SHP77 (cell line): ENCODE measurements around the gene GANC.
A peak's percentile ranks its signal among the peaks of the same experiment; 100 is the strongest.

Experiments used
- DNase-seq, 2 experiments: peaks; one replicate each; lab custom pipeline; 2025; lab: John Stamatoyannopoulos, UW

GANC gene

DNA sequence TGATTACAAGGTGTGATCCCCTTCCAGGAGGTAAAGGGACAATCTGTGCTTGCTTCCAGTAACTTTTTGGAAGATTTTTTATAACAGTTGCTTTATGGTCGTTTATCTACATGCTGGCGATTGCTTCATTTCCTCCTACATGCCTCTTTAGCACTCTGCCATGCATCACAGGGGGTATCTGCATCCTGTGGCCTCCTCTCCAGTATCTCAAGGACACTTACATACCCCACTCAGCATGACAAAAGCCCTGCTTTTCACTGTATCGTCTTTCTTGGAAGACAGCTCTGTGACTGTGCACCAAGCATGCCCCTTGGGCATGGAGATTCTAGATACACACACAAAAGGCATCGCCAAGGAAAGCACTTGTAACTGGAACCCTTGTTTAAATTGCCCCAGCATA is 111.6 kb downstream of the GANC start:
- DNase-seq: no peak

DNA sequence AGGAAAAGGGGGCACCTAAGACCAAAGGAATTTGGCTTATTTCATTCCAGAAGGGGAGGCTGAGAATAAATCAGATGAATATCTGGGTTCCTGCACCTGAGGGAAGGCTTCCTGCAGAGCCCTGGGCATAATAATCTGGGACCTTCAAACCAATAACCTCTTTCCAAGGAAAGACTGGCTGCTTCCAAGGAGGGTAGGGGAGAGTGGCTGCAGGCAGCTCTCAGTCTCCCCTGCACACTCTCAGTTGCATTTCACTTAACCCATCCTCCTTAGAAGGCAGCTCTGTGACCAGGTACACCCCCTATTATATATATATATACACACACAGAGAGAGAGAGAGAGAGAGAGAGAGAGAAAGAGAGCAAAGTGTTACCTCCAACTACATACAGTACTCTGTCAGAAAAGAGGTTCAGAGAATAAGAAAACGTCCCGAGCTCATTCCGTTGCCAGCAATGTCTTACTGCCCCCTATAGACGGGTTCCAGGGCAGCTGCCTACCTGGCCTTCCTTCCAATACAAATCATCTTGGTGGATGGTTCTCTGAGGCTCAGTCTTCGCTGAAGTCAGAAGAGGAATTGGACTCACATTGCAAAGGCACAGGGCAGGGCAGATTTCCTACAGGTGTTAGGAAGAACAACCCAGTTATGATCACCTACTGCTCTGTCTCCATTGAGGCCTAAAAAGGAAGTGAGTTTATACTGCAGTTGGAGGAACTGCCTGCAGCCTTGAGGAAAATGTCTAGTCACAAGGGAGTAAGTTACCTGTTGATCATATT is 112.4 kb downstream of the GANC start:
- DNase-seq: peak; percentile 33 to 40

DNA sequence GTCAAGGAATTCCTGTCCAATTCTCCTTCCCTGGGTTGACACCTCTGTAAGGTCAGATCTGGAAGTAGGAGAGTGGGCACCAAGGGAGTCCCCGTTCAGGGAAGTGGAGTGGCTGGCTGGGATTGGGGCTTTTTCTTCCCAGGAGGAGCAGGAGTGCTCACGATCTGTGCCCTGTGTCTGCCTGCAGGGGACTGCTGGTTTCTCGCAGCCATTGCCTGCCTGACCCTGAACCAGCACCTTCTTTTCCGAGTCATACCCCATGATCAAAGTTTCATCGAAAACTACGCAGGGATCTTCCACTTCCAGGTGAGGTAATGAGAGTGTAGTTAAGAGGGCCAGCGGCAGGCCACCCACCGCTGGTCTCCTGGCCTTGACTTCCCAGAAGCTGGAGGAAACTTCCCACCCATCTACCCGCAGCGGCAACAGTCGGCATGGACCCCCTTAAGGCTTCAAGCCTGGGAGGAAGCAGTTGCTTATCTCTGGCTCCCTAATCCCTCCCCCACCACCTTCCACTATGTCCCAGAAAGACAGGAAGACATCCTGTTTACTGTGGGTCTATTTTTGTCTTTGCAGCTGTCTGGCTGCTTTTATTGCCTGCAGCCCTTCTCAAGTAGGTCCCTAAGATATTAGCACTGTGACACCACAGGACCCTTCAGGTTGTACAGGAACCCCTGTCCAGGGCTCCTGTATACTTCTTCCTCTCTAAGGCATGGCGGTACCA is 113.1 kb downstream of the GANC start:
- no peak for DNase-seq

DNA sequence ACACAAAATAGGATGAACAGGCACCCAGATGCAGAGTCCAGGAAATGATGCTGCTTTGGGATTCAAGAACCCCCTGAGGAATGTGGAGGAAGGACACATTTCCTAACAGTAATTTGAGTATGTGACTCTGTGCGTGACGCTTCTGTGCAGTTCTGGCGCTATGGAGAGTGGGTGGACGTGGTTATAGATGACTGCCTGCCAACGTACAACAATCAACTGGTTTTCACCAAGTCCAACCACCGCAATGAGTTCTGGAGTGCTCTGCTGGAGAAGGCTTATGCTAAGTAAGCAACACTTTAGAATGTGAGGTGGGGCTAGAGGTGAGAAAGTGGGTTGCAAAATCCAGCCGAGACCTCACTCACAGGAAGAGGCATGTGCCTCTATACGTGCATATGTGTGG is 114.6 kb downstream of the GANC start:
- no peak for DNase-seq

DNA sequence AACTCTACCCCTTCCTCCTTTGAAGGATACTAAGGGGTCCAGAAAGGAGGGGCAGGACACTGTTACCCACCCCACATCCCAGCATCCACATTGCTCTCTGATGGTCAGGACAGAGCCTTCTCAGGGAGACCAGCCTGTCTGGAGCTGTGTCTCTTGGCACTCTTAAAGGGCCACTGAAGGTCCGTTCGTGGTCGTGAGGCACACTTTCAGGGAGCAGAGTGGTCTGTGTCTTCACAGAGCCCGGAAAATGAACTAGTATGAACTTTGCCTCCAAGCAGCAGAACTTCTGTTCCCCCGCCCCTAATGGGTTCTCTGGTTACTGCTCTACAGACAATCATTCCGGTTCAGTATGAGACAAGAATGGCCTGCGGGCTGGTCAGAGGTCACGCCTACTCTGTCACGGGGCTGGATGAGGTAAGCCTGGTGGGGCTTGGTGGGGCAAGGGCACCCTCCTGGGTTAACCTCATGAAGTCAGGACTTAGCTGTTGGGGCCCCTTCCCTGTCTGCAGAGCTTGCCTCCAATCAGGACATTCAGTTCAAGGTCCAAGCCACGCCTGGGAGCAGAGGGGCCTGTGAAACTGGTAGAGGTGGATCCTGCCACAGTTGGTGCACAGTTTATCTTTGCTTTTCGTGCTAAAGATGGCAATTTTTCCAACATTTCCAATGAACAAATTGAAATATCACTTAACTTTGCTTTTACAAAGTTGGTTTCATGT is 119.5 kb downstream of the GANC start:
- DNase-seq: no peak

DNA sequence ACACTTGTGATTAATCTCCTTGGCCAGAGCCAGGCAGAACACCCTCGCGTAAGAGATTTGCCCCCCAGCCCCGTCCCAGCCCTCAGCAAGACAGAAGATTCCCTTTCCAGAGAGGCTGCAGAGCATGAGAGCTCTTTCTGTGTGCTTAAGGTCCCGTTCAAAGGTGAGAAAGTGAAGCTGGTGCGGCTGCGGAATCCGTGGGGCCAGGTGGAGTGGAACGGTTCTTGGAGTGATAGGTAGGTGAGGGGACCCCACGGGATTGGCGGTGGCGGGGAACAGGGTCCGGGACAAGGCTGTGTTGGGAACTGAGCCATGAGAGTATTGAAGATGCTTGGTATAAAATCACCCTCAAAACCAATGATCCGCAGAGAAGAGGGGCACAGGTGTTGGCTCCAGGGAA is 121.1 kb downstream of the GANC start:
- DNase-seq: no peak

DNA sequence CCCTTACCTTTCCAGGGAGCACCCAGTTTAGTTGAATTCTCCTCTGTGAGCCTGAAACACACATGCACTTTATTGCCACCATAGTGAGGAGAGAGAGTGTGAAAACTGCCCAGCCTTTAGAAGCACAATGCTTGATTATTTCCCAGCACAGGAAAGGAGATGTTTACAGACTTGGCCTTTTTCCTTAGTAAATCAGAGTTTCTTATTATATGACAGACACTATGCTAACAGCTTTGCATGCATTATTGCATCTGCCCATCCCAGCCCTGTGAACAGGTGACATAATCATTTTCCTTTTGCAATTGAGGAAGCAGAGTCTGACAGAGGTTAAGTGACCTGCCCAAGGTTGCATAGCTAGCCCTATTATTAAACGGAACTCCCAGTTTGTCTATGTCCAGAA is 122.8 kb downstream of the GANC start:
- no peak for DNase-seq

DNA sequence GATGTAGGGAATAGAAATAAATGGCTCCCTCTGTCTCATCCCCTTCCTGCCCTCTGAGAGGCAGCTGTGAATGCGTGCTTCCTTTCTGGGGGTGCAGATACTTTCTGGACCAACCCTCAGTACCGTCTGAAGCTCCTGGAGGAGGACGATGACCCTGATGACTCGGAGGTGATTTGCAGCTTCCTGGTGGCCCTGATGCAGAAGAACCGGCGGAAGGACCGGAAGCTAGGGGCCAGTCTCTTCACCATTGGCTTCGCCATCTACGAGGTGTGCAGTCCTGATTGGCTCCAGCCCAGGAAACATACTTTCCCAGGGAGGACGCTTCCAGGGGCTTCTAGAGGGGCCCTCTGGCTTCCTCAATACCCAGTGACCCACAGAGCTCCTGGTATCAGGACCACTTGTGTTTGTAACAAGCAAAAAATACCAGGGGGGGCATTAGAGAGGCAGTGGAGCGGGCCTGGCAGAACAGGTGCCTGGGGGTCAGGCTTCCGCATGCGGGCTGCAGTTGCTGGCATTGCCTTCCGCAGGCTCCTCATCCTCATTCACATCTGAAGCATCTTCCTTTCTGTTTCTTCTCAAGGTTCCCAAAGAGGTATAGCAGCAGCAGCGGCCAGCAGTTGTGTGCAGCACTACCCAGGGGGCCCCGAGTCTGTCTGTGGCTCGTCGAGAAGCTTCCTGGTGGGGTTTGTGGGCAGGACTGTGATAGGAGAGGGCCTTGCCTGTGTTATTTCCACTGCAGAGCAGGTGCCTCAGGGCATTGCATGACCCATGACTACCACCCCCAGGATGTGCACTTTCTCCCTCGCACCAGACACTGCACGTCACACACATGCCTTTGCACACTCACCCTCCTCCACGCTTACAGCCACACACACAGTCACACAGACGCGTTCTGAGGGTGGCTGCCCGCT is 128.8 kb downstream of the GANC start:
- no peak for DNase-seq

DNA sequence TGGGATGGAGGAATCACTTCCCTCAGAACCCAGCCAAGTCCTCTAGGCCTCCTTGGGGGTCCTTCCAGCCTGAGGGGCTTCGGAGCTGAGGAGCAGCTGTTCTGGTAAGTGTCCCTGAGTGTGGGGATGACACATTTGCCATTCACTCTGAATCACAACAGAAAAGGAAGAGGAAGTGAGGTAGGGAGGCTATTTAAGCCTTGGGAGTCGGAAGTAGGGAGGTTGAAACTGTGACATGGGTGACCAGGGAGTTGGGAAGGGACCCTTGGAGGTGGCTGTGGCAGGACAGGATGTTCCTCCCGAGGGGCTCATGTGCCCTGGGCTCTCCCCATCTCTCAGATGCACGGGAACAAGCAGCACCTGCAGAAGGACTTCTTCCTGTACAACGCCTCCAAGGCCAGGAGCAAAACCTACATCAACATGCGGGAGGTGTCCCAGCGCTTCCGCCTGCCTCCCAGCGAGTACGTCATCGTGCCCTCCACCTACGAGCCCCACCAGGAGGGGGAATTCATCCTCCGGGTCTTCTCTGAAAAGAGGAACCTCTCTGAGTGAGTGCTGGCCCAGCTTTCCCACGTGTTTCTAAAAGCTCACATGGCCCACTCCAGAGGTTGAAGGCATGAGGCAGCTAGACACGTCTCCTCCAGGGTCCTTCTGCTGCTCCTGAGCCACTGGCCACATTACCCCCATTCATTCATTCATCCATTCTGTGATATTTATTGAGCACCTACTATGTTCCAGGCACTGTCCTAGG is 129.6 kb downstream of the GANC start:
- DNase-seq: no peak

DNA sequence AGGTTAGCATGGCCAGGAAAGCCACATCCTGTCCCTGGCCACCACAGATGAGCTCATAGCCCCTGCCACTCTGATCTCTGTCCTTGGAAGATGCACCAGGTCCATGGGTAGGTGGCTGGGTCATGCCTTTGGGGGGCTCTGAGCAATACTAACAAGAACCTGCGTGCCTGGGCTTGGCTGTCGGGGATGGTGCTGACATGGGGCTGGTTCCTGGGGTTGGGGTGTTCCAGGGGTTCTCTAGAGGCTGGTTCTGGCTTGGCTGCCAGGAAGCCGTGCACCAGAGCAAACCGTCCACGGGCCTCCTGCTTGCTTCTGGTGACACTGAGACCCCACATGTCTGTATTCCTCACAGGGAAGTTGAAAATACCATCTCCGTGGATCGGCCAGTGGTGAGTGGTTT is 130.4 kb downstream of the GANC start:
- no peak for DNase-seq

DNA sequence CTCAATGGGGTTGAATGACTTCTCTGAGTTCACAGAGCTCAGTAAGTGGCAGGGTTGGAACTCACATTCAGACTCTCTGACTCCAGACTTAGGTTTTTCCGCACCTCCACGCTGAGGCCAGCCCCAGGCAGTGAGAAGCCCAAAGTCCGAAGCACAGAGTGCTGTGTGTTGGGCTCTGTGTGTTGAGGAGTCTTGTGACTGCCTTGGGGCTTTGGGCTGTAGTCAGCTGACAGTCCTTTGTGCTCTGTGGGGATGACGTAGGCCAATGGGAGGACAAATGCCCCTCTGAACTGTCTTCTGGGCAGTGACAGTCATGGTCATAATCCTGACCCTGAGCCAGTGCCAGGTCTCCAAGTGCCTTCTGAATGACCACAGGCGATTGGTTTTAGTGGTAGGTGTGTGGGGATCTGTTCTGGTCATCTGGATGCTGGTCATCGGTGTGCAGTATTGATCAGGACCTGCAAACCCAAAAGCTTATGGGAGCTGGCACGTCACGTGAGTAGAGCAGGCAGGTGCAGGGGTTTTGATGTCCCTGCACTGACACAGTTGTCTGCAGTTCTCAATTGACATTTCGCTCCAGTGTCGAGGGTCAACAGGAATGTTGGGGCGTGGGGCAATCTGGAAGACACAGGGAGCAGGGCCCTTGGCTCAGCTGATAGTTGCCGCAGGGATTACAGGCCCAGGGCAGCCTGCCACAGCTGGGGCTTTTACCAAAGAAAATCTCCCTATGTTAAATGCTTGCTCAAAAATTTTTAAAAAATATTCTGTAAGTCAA is 131.6 kb downstream of the GANC start:
- DNase-seq: no peak

DNA sequence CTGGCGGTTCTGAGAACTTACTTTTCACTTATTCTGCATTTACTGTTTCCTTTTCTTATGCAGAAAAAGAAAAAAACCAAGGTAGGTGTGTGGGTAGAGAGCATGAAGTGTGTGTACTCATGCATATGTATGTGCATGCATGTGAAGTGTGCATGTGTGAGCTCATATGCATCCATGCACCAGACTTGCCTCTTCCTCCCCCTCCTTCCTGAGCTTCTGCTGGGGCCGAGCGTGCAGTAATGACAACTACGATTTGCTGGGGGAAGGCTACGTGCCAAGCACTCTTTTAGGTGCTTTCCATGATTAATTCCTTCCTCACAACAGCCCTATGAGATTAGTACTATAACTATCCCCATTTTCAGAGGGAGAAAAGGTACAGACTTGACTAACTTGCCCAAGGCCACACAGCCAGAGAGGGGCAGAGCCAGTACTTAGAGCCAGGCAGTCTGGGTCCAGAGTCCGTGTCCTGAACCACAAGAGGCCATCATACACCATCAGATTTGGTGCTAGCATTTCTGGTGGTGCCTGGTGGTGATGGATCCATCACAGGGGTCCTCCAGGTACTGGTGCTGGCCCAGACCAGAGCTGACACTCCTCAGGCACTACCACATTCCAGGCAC is 133.0 kb downstream of the GANC start:
- no peak for DNase-seq
